ENCODE data around the gene IGIP. TPM values are rescaled to one million over a fixed set of nuclear protein-coding genes. Genes with fewer than 3 reads are reported as not detected.

IGIP gene
- total and polyA plus RNA-seq, 2 donors from 2014 or later, result 13.2 to 15.5 TPM

DNA sequence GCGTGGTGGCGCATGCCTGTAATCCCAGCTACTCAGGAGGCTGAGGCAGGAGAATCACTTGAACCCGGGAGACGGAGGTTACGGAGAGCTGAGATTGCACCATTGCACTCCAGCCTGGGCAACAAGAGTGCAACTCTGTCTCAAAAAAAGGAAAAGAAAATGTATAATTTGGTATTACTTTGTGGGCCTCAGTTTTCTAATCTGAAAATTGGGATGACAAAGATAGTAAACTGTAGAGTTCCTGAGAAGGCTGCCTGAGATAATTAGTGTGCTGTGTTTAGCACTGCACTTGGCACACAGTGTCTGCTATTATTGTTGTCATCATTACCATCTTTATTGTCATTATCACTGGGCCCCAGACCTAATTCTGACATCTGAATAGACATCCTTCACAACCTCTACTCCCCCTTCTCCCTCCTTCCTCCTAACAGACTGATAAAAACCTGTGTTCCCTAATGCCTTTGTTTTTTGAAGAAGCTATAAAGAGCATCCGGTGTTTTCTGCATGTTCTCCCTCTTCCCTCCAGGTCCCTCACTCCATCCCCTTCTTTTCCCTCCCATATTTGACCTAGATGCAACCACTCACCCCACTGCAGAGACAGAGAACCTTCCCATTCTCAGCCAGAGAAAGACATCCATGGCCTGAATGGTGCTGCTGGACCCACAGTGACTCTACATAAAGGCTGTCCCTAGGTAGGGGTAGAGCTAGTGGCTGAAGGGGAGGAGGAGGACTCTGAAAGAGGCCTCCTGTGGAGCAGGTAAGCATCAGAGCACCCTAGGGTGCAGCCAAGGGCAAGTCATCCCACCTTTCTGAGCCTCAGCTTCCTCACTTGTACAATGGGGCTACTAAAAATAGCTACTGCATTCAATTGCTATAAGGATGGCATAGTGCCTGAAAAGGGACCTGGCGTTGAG, 33.5 kb downstream of the IGIP start:
- H3K9me3 ChIP-seq (ENCODE audit: control insufficient read depth in 2 of 3, insufficient read depth in 1 of 3, low read length in 3 of 3), result no peaks in the 10 kb centered on the region
- FAIRE-seq (no peak), DNase-seq (no peak)
- intact Hi-C loops (cut with DNase I), result loop anchor here (5.0 kb wide), 1 partner anchor 87 kb away; no protein-coding TSS in a partner anchor
- H3K27me3 ChIP-seq (ENCODE audit: control insufficient read depth, insufficient read depth, low read length), result no peaks in the 10 kb centered on the region
- no peak overlapping the region for H3K9ac ChIP-seq (ENCODE audit: low read length in 3 of 3)
- no peak overlapping the region for H3K4me3 ChIP-seq (ENCODE audit: low read length in 3 of 3)
- peaks cover 0 to 2% (median 0%) of the 10 kb centered on the region in 3 donors for H3K4me1 ChIP-seq (ENCODE audit: control insufficient read depth in 2 of 3, insufficient read depth in 2 of 3, low read depth in 1 of 3, low read length in 3 of 3)
- no peak for TF ChIP-seq CTCF (IDR thresholded peaks at IDR 0.05; ENCODE audit: borderline replicate concordance, extremely low read depth, insufficient read depth)
- no peak overlapping the region for H3K27ac ChIP-seq (ENCODE audit: low read depth in 2 of 2, low read length in 2 of 2)
- H3K36me3 ChIP-seq (ENCODE audit: control insufficient read depth in 2 of 3, insufficient read depth in 3 of 3, low read length in 3 of 3), result no peaks in the 10 kb centered on the region

GRCh38 chr5:140162275-140162674, 36.5 kb downstream of the IGIP start:
- peaks cover 0 to 8% (median 0%) of the 10 kb centered on the region in 3 donors for H3K4me1 ChIP-seq (ENCODE audit: control insufficient read depth in 2 of 3, insufficient read depth in 2 of 3, low read depth in 1 of 3, low read length in 3 of 3)
- H3K36me3 ChIP-seq (ENCODE audit: control insufficient read depth in 2 of 3, insufficient read depth in 3 of 3, low read length in 3 of 3), result no peaks in the 10 kb centered on the region
- no peaks in the 10 kb centered on the region for H3K27me3 ChIP-seq (ENCODE audit: control insufficient read depth, insufficient read depth, low read length)
- FAIRE-seq (no peak), DNase-seq (no peak)
- intact Hi-C loops (cut with DNase I), result no loop called here
- TF ChIP-seq CTCF (IDR thresholded peaks at IDR 0.05; ENCODE audit: borderline replicate concordance, extremely low read depth, insufficient read depth), result no peak
- no peak overlapping the region for H3K9ac ChIP-seq (ENCODE audit: low read length in 3 of 3)
- H3K27ac ChIP-seq (ENCODE audit: low read depth in 2 of 2, low read length in 2 of 2), result no peak overlapping the region
- H3K4me3 ChIP-seq (ENCODE audit: low read length in 3 of 3), result no peak overlapping the region
- H3K9me3 ChIP-seq (ENCODE audit: control insufficient read depth in 2 of 3, insufficient read depth in 1 of 3, low read length in 3 of 3), result no peaks in the 10 kb centered on the region

DNA sequence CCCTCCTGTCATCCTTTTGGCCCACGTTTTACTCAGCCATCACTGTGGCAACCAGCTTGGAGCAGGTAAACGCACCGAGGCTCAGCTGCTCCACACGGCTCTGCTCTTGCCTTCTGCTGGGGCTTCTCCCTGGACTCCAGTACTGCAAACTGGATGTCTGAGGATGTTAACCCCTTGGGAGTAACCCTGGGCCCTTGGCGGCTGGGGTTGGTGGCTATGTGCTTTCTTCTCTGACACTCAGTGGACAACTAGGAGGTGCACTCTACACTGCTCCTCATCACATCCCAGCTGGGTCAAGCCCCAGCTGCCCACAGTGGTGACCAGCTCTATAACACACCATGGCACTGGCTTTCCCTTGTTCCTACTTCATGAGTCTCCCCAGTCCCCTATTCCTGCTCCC, 37.0 kb downstream of the IGIP start:
- Histone ChIP-seq H3K4me3 (ENCODE audit: low read length in 3 of 3) (no peak overlapping the region), H3K27me3 (ENCODE audit: control insufficient read depth, insufficient read depth, low read length) (no peaks in the 10 kb centered on the region), H3K27ac (ENCODE audit: low read depth in 2 of 2, low read length in 2 of 2) (no peak overlapping the region), H3K36me3 (ENCODE audit: control insufficient read depth in 2 of 3, insufficient read depth in 3 of 3, low read length in 3 of 3) (no peaks in the 10 kb centered on the region), H3K9ac (ENCODE audit: low read length in 3 of 3) (no peak overlapping the region), H3K4me1 (ENCODE audit: control insufficient read depth in 2 of 3, insufficient read depth in 2 of 3, low read depth in 1 of 3, low read length in 3 of 3) (peaks cover 0 to 8% (median 0%) of the 10 kb centered on the region in 3 donors), H3K9me3 (ENCODE audit: control insufficient read depth in 2 of 3, insufficient read depth in 1 of 3, low read length in 3 of 3) (no peaks in the 10 kb centered on the region)
- intact Hi-C loops (cut with DNase I), result no loop called here
- TF ChIP-seq CTCF (IDR thresholded peaks at IDR 0.05; ENCODE audit: borderline replicate concordance, extremely low read depth, insufficient read depth), result no peak
- FAIRE-seq (no peak), DNase-seq (no peak)
